ENCODE measurements around the gene DEGS2. TPM values are rescaled to one million over a fixed set of nuclear protein-coding genes. Genes with fewer than 3 reads are reported as not detected.
"Not testable (repeated sequence)": the region's sequence is repeated elsewhere in the genome, so short reads cannot be mapped to it uniquely, and the experiment has no call there.

DEGS2 gene
- total RNA-seq, 4 donors from 2014 or later: 0.16 to 0.94 (median 0.68) TPM

DNA sequence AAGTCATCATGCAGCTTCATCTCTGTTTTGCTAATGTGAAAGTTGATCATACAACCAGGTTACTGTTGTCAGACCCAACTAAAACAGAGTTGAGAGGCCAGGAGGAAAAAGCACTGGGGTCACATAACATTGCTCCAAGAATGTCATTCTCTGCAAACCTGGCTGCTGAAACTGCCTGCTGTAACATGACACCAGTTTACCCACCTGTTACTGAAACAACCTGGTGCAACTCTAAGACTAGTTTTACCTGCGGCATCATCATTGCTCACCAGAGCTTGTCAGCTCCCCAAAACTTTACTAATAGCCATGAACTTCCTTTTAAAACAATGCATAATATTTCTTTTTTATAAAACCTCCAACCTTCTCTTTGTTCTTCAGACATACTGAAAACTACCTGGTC is 30.7 kb upstream of the DEGS2 start:
- no peak for ATAC-seq
- WGBS, 2 donors (ENCODE audit: low coverage in 1 of 2): 91 to 100% methylated on average over 1 of the region's 1 CpG
- H3K27ac ChIP-seq: no peak overlapping the region
- H3K4me1 ChIP-seq: peaks cover 0 to 20% (median 6%) of the 10 kb centered on the region in 3 donors
- no peaks in the 10 kb centered on the region for H3K9me3 ChIP-seq
- no peak overlapping the region for H3K4me3 ChIP-seq
- H3K36me3 ChIP-seq: no peaks in the 10 kb centered on the region
- TF ChIP-seq, protein P1, sequence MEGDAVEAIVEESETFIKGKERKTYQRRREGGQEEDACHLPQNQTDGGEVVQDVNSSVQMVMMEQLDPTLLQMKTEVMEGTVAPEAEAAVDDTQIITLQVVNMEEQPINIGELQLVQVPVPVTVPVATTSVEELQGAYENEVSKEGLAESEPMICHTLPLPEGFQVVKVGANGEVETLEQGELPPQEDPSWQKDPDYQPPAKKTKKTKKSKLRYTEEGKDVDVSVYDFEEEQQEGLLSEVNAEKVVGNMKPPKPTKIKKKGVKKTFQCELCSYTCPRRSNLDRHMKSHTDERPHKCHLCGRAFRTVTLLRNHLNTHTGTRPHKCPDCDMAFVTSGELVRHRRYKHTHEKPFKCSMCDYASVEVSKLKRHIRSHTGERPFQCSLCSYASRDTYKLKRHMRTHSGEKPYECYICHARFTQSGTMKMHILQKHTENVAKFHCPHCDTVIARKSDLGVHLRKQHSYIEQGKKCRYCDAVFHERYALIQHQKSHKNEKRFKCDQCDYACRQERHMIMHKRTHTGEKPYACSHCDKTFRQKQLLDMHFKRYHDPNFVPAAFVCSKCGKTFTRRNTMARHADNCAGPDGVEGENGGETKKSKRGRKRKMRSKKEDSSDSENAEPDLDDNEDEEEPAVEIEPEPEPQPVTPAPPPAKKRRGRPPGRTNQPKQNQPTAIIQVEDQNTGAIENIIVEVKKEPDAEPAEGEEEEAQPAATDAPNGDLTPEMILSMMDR (IDR thresholded peaks at IDR 0.05): no peak
- TF ChIP-seq POLR2AphosphoS5 (IDR thresholded peaks at IDR 0.05): no peak
- no peaks in the 10 kb centered on the region for H3K27me3 ChIP-seq

DNA sequence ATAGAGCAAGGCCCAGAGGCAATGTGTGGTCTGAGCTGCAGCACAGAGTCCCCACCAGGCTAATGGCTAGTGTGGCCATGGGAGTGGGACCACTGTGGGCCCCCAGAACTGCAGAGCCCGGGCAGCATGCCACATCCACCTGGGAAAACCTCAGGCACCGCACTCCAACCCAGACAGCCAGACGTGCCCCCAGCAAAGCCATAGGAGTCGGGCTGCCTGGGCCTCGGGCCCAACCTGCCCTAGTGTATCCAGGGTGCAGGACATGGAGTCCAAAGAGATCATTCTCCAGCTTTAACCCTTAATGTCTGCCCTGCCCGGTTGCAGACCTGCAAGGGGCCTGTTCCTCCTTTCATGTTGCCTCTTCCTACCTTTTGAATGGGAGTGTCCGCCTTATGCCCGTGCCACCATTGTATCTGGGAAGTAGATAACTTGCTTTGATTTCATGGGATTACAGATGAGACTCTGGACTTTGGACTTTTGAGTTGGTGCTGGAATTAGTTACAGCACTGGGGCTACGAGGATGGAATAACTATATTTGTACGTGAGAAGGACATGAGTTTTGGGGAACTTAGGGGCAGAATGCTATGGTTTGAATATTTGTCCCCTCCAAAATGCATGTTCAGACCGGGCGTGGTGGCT is 29.1 kb upstream of the DEGS2 start:
- H3K9me3 ChIP-seq: no peaks in the 10 kb centered on the region
- no peak overlapping the region for H3K4me3 ChIP-seq
- no peaks in the 10 kb centered on the region for H3K27me3 ChIP-seq
- no peaks in the 10 kb centered on the region for H3K36me3 ChIP-seq
- WGBS, 2 donors (ENCODE audit: low coverage in 1 of 2): 92% methylated on average over 4 of the region's 12 CpGs; no CpG with 5 or more reads in 1 of the 2 donors
- no peak overlapping the region for H3K27ac ChIP-seq
- no peak for ATAC-seq
- TF ChIP-seq POLR2A (IDR thresholded peaks at IDR 0.05) (no peak), POLR2AphosphoS5 (IDR thresholded peaks at IDR 0.05) (no peak), EP300 (IDR thresholded peaks at IDR 0.05) (no peak)
- TF ChIP-seq, protein P1 (IDR thresholded peaks at IDR 0.05): no peak
- H3K4me1 ChIP-seq: peaks cover 0 to 19% (median 6%) of the 10 kb centered on the region in 3 donors

DNA sequence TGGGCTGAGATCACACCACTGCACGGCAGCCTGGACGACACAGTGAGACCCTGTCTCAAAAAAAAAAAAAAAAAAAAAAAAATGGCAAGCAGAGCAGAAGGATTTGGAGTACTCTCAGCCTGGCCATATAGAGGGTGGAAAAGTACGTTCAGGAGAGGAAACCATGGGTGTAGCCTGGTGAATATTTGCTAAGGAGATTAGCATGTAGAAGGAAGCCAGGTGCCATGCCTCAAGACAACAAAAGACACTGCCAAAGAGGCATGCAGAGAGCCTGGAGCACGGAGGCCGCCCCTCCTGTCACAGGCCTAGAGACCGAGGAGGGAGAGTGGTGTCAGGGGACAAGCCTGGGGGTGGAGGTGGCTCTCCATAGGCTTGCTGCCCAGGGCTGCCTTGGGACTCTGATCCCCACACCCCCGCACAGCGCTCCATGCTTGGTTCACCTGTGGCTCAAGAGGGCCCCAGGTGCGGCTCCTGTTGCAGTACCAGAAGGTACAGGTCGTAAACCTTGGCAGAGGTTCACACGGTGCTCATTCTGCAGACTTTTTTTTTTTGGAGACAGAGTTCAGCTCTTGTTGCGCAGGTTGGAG is 27.9 kb upstream of the DEGS2 start:
- no peaks in the 10 kb centered on the region for H3K27me3 ChIP-seq
- TF ChIP-seq POLR2A (IDR thresholded peaks at IDR 0.05) (no peak), POLR2AphosphoS5 (IDR thresholded peaks at IDR 0.05) (no peak)
- H3K36me3 ChIP-seq: no peaks in the 10 kb centered on the region
- WGBS, 2 donors (ENCODE audit: low coverage in 1 of 2): 73 to 78% methylated on average over 6 of the region's 12 CpGs
- no peak overlapping the region for H3K27ac ChIP-seq
- no peak for ATAC-seq
- H3K4me1 ChIP-seq: peaks cover 0 to 11% (median 4%) of the 10 kb centered on the region in 3 donors
- no peaks in the 10 kb centered on the region for H3K9me3 ChIP-seq
- no peak overlapping the region for H3K4me3 ChIP-seq

DNA sequence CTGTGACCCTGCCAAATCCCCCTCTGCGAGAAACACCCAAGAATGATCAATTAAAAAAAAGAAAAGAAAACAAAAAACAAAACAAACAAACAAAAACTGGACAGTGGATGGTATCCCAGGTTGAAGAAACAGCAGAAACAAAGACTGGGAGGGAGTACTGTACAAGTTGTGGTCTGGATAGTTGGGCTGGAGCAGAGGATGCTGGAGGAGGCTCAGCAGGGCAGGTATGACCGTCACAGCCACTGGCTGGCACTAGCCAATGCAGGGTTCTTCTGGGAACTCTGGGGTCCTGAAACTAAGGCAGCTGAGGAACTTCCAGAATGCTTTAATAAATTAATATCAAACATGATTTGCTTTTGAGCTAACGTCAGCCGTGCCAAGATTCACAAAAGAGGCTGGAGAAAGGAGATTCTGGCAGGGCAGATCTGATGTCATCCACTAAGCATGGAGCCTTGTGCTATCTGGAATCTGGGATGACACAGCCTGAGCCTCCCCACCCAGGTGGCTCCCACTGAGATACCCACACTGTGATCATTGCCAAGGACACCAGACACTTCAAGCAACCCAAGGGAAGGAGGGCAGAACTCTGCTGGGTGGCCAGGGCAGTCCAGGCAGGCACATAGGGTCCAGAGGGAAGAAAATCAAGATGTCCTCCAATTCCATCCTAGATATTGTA is 22.6 kb upstream of the DEGS2 start:
- H3K4me1 ChIP-seq, H3K27me3 ChIP-seq, ATAC-seq, H3K4me3 ChIP-seq, H3K27ac ChIP-seq, H3K36me3 ChIP-seq, H3K9me3 ChIP-seq: not testable (repeated sequence)
- 72 to 85% methylated on average over 2 to 3 of the region's 4 CpGs for WGBS, 2 donors (ENCODE audit: low coverage in 1 of 2)

DNA sequence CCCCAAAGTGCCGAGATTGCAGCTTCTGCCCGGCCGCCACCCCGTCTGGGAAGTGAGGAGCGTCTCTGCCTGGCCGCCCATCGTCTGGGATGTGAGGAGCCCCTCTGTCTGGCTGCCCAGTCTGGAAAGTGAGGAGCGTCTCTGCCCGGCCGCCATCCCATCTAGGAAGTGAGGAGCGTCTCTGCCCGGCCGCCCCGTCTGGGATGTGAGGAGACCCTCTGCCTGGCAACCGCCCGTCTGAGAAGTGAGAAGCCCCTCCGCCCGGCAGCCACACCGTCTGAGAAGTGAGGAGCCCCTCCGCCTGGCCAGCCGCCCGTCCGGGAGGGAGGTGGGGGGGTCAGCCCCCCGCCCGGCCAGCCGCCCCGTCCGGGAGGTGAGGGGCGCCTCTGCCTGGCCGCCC is 21.2 kb upstream of the DEGS2 start:
- H3K4me3 ChIP-seq, H3K27ac ChIP-seq, H3K4me1 ChIP-seq, H3K36me3 ChIP-seq, H3K27me3 ChIP-seq, ATAC-seq, H3K9me3 ChIP-seq: not testable (repeated sequence)
- no CpG with 5 or more reads among the region's 30 CpGs for WGBS, 2 donors (ENCODE audit: low coverage in 1 of 2)

DNA sequence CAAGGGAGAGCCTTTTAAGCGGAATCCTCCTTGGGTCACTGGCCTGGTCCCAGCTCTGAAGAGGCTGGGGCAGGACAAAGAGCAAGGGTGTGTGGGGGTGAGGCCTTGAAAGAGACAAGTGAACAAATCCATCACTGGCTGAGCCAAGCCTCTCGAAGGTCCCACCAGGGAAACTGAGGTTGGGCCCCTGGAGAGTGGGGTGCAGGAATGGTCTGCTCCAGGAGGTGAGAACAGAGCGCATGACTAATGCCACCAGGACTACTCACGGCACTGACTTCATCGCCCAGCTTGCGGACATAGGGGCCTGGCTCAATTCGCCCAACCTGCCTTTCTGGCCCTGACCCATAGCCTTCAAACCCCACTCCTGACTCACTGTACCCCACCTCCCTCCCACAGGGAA is 19.2 kb upstream of the DEGS2 start:
- H3K27ac ChIP-seq: no peak overlapping the region
- peaks cover 4% of the 10 kb centered on the region for H3K27me3 ChIP-seq
- no peak for ATAC-seq
- H3K4me3 ChIP-seq: no peak overlapping the region
- TF ChIP-seq EP300 (IDR thresholded peaks at IDR 0.05) (no peak), POLR2A (IDR thresholded peaks at IDR 0.05) (no peak), POLR2AphosphoS5 (IDR thresholded peaks at IDR 0.05) (no peak)
- TF ChIP-seq, protein P1 (IDR thresholded peaks at IDR 0.05): no peak
- no peaks in the 10 kb centered on the region for H3K4me1 ChIP-seq
- H3K36me3 ChIP-seq: no peaks in the 10 kb centered on the region
- 91 to 100% methylated on average over 1 to 7 of the region's 7 CpGs for WGBS, 2 donors (ENCODE audit: low coverage in 1 of 2)
- no peaks in the 10 kb centered on the region for H3K9me3 ChIP-seq

Data from gastroesophageal sphincter (tissue), 4 donors.